Mesenchymal stem cell (in vitro differentiated cells and primary cell): ENCODE measurements around the gene SERINC5.

Experiments used
- DNase-seq: peaks from one replicate; pipeline ENCODE4 v3.0.0-alpha.2; 2013
- H2AFZ ChIP-seq: one replicate; pipeline ENCODE4 v1.6.1; 2013; ENCODE audit warnings: low read depth, mild to moderate bottlenecking, control low read depth, inconsistent platforms, low read length, moderate library complexity
- H2AK5ac ChIP-seq: 2 replicates; pipeline ENCODE4 v1.6.1; 2013; ENCODE audit warnings: low read length, moderate library complexity, mild to moderate bottlenecking, inconsistent platforms; ENCODE audit not compliant: severe bottlenecking
- H2BK120ac ChIP-seq: one replicate; pipeline ENCODE4 v1.6.1; 2013; ENCODE audit warnings: low read depth, mild to moderate bottlenecking, inconsistent platforms, low read length, moderate library complexity
- H2BK12ac ChIP-seq, 2 experiments: one replicate each; pipeline ENCODE4 v1.6.1; 2013; ENCODE audit warnings: inconsistent platforms in 2 of 2, low read length in 2 of 2, mild to moderate bottlenecking in 2 of 2, moderate library complexity in 2 of 2, control low read depth in 1 of 2
- H2BK15ac ChIP-seq: one replicate; pipeline ENCODE4 v1.6.1; 2013; ENCODE audit warnings: mild to moderate bottlenecking, low read depth, inconsistent platforms; ENCODE audit not compliant: poor library complexity, severe bottlenecking
- H2BK5ac ChIP-seq: 2 replicates; pipeline ENCODE4 v1.6.1; 2013; ENCODE audit warnings: low read depth, mild to moderate bottlenecking, low read length, control low read depth, inconsistent platforms; ENCODE audit not compliant: poor library complexity, severe bottlenecking
- H3K14ac ChIP-seq, 2 experiments: one replicate each; pipeline ENCODE4 v1.6.1; 2013; ENCODE audit warnings: inconsistent platforms in 2 of 2, low read length in 2 of 2, control low read depth in 1 of 2, mild to moderate bottlenecking in 1 of 2, moderate library complexity in 1 of 2
- H3K18ac ChIP-seq, 2 experiments: one replicate each; pipeline ENCODE4 v1.6.1; 2013; ENCODE audit warnings: inconsistent platforms in 2 of 2, low read length in 2 of 2, control low read depth in 1 of 2, low read depth in 1 of 2, mild to moderate bottlenecking in 1 of 2
- H3K23ac ChIP-seq, 2 experiments: one replicate each; pipeline ENCODE4 v1.6.1; 2013; ENCODE audit warnings: inconsistent platforms in 2 of 2, low read length in 2 of 2, mild to moderate bottlenecking in 2 of 2, moderate library complexity in 2 of 2, control low read depth in 1 of 2
- H3K27ac ChIP-seq: 2 replicates; pipeline ENCODE4 v1.5.1; 2013; ENCODE audit warnings: mild to moderate bottlenecking, moderate library complexity, low read length, control low read depth, inconsistent platforms; ENCODE audit not compliant: poor library complexity, severe bottlenecking
- H3K27me3 ChIP-seq, 2 experiments: 2 replicates each; pipeline versions ENCODE4 v1.6.1 to v1.7.0; 2013; ENCODE audit warnings: low read length in 2 of 2, mild to moderate bottlenecking in 2 of 2, moderate library complexity in 2 of 2, control low read depth in 1 of 2, inconsistent platforms in 1 of 2; ENCODE audit not compliant: control insufficient read depth in 1 of 2, insufficient read depth in 1 of 2
- H3K36me3 ChIP-seq, 2 experiments: 2 replicates each; pipeline versions ENCODE4 v1.6.1 to v1.7.0; 2013; ENCODE audit warnings: low read length in 2 of 2, control low read depth in 1 of 2, inconsistent platforms in 1 of 2, low read depth in 1 of 2, mild to moderate bottlenecking in 1 of 2; ENCODE audit not compliant: insufficient read depth in 2 of 2, control insufficient read depth in 1 of 2
- H3K4ac ChIP-seq, 2 experiments: one replicate each; pipeline ENCODE4 v1.6.1; 2013; ENCODE audit warnings: inconsistent platforms in 2 of 2, low read length in 2 of 2, mild to moderate bottlenecking in 2 of 2, moderate library complexity in 2 of 2, control low read depth in 1 of 2, low read depth in 1 of 2
- H3K4me1 ChIP-seq: 2 replicates; pipeline ENCODE4 v1.6.1; 2013; ENCODE audit warnings: low read depth, low read length, control low read depth; ENCODE audit not compliant: control insufficient read depth, insufficient read depth
- H3K4me2 ChIP-seq: 2 replicates; pipeline ENCODE4 v1.6.1; 2013; ENCODE audit warnings: low read length, mild to moderate bottlenecking, inconsistent platforms; ENCODE audit not compliant: poor library complexity, severe bottlenecking
- H3K4me3 ChIP-seq, 2 experiments: 2 replicates each; pipeline versions ENCODE4 v1.5.1 to v1.7.0; 2013; ENCODE audit warnings: low read length in 2 of 2, mild to moderate bottlenecking in 2 of 2, control low read depth in 1 of 2, low read depth in 1 of 2; ENCODE audit not compliant: insufficient read depth in 1 of 2
- H3K79me1 ChIP-seq: replicated peaks from 2 replicates; pipeline ENCODE4 v1.6.1; 2013; ENCODE audit warnings: mild to moderate bottlenecking, control low read depth, low read length, inconsistent platforms; ENCODE audit not compliant: poor library complexity, severe bottlenecking
- H3K9ac ChIP-seq: 2 replicates; pipeline ENCODE4 v1.7.0; 2013; ENCODE audit warnings: mild to moderate bottlenecking, low read length, moderate library complexity
- H3K9me3 ChIP-seq: 2 replicates; pipeline ENCODE4 v1.7.0; 2013; ENCODE audit warnings: mild to moderate bottlenecking, low read length; ENCODE audit not compliant: control insufficient read depth
- H4K8ac ChIP-seq: one replicate; pipeline ENCODE4 v1.6.1; 2013; ENCODE audit warnings: inconsistent platforms, mild to moderate bottlenecking, low read length, moderate library complexity
- H4K91ac ChIP-seq: one replicate; pipeline ENCODE4 v1.6.1; 2013; ENCODE audit warnings: mild to moderate bottlenecking, low read length, inconsistent platforms
- WGBS: methylation state at CpG from one replicate; pipeline ENCODE4 v1.1.7; 2013; ENCODE audit warnings: mixed read lengths; 5-methylcytosine and 5-hydroxymethylcytosine counted together

The SERINC5 gene

DNA sequence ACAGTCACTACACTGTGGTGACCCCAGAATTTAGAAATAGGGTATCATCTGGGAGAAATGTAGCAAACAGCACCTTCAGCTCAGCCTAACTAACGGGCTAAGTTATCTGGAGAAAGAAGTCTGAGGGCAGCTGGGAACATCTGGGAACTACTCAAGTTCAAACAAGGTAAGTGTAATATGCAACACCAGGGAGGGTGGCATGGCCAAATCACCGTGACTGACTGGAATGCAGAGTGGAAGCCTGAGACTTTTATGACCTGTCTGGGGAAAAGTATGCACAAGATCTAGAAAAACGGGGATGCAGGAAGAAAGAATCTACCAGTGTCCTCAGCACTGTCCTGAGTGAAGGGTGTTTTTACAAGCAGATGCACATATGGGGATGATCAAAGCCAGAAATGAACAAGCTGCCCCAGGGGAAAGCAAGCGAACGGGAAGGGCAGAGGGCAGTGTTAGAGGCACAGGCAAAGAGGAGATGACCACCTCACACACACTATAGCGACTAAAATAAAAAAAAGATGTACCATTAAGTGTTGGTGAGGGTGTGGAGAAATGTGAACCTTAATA, 59.9 kb downstream of the SERINC5 start:
- DNase-seq: no peak
- H3K36me3 ChIP-seq: no peaks in the 10 kb centered on the region
- H3K9me3 ChIP-seq: no peaks in the 10 kb centered on the region
- no peak overlapping the region for H2BK5ac ChIP-seq
- peaks cover 7% of the 10 kb centered on the region for H3K4me1 ChIP-seq
- H3K14ac ChIP-seq: no peak overlapping the region
- H2BK120ac ChIP-seq: no peak overlapping the region
- H4K8ac ChIP-seq: no peak overlapping the region
- H3K4me2 ChIP-seq: no peak overlapping the region
- H3K4me3 ChIP-seq: no peak overlapping the region
- no peak overlapping the region for H3K23ac ChIP-seq
- no peak overlapping the region for H3K27ac ChIP-seq
- no peak overlapping the region for H2BK12ac ChIP-seq
- H2AFZ ChIP-seq: no peak overlapping the region
- H2BK15ac ChIP-seq: no peak overlapping the region
- peaks cover 24% of the 10 kb centered on the region for H3K79me1 ChIP-seq
- H2AK5ac ChIP-seq: no peak overlapping the region
- H3K4ac ChIP-seq: no peak overlapping the region
- 40% methylated on average over 5 of the region's 6 CpGs for WGBS
- no peak overlapping the region for H4K91ac ChIP-seq
- H3K27me3 ChIP-seq: no peaks in the 10 kb centered on the region
- no peak overlapping the region for H3K18ac ChIP-seq
- H3K9ac ChIP-seq: no peak overlapping the region

DNA sequence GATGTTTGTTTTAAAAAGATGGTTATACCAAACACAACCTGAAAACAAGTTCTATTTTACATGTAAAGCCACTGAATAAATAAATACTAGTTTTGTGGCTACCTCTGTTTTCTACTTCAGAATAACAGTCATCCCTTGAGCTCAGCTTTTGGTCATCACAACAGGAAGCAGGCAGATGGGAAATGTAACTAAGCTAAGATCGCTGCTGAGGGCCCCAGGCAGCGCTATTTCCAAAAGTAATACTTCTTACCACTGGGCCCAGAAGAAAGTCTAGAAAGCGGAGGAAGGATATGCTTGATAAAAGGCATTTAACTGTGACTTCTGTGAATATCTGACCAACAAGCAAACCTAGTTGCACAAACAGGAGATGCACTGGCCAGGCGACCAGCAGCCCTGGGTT, 61.4 kb downstream of the SERINC5 start:
- peaks cover 7% of the 10 kb centered on the region for H3K4me1 ChIP-seq
- H3K36me3 ChIP-seq: no peaks in the 10 kb centered on the region
- no peak overlapping the region for H2AK5ac ChIP-seq
- no peak overlapping the region for H3K27ac ChIP-seq
- H4K91ac ChIP-seq: no peak overlapping the region
- H3K9ac ChIP-seq: no peak overlapping the region
- H3K9me3 ChIP-seq: no peaks in the 10 kb centered on the region
- H3K23ac ChIP-seq: no peak overlapping the region
- H2BK120ac ChIP-seq: no peak overlapping the region
- 92% methylated on average over 3 of the region's 4 CpGs for WGBS
- H3K79me1 ChIP-seq: peaks cover 28% of the 10 kb centered on the region
- no peak overlapping the region for H2BK15ac ChIP-seq
- no peaks in the 10 kb centered on the region for H3K27me3 ChIP-seq
- no peak overlapping the region for H3K4ac ChIP-seq
- DNase-seq: no peak
- no peak overlapping the region for H2BK5ac ChIP-seq
- no peak overlapping the region for H2AFZ ChIP-seq
- no peak overlapping the region for H2BK12ac ChIP-seq
- no peak overlapping the region for H3K4me3 ChIP-seq
- no peak overlapping the region for H3K14ac ChIP-seq
- H3K18ac ChIP-seq: peak overlapping the region in 1 of 2 experiments; percentile 19
- no peak overlapping the region for H4K8ac ChIP-seq
- H3K4me2 ChIP-seq: no peak overlapping the region

DNA sequence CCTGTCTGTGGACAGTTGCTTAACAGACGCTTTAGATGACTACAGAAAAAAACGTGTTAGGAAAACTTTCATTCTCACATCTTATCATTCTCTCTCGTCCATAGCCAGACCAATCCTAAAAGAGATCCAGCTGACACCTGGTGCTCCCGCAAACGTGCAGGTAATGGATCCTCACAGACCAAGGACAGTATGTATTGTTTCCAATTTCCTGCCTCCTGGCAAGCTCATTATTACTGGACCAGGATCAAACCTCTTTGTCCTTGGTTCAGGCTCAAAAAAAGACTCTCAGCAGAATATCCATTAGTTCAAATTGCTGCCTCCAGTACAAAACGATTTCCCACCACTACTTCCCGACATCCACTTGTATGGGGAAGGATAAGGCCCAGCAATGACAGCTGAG, 62.4 kb downstream of the SERINC5 start:
- no peaks in the 10 kb centered on the region for H3K27me3 ChIP-seq
- no peaks in the 10 kb centered on the region for H3K9me3 ChIP-seq
- peaks cover 29% of the 10 kb centered on the region for H3K79me1 ChIP-seq
- H2BK120ac ChIP-seq: no peak overlapping the region
- no peak overlapping the region for H2BK15ac ChIP-seq
- peak overlapping the region; percentile 3 for H3K4me2 ChIP-seq
- H4K91ac ChIP-seq: no peak overlapping the region
- peak overlapping the region; percentile 39 for H2AFZ ChIP-seq
- peak overlapping the region in 1 of 2 experiments; percentile 60 for H3K14ac ChIP-seq
- no peaks in the 10 kb centered on the region for H3K36me3 ChIP-seq
- H4K8ac ChIP-seq: no peak overlapping the region
- H3K4ac ChIP-seq: no peak overlapping the region
- peak overlapping the region in 1 of 2 experiments; percentile 72 for H2BK12ac ChIP-seq
- DNase-seq: no peak
- H2AK5ac ChIP-seq: no peak overlapping the region
- H3K18ac ChIP-seq: peak overlapping the region in 1 of 2 experiments; percentile 70
- 61% methylated on average over 6 of the region's 7 CpGs for whole genome bisulfite sequencing
- H3K23ac ChIP-seq: no peak overlapping the region
- H3K27ac ChIP-seq: peak overlapping the region; percentile 49
- no peak overlapping the region for H3K9ac ChIP-seq
- peak overlapping the region; percentile 35 for H2BK5ac ChIP-seq
- no peak overlapping the region for H3K4me3 ChIP-seq
- peaks cover 5% of the 10 kb centered on the region for H3K4me1 ChIP-seq

DNA sequence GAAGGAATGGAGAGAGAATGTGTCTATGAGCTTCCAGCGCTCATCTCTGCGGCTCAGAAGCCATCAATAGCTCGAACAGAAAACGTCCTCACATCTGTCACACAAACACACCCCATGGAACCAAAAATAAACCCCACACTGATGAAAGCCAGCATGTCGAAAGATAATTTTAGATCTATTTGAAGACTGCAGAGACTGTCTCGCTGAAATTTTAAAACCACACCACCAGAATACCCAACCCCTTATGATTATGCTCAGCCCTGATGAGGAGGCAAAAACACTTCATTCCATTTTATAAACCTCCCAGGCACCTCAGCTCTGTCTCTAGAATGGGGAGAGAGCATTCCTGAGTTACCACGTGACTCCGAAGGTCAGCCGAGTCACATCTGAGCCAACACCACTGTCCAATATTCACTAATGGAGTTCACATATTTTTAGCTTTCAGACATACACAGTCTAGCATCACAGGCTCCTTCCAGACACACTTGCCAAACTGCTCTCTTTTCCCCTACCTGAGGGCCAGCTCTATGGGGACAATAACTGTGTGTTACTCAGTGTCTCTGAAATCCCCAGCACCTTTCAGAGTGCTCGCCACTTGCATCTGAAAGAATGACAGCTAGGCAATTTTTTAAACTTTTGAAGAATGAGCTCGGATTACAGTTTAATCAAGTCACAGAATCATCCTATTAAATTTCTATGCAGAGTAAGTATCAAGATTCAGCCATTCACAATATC, 63.2 kb downstream of the SERINC5 start:
- peak; percentile 26 for DNase-seq
- no peak overlapping the region for H4K8ac ChIP-seq
- 68% methylated on average over 11 of the region's 11 CpGs for WGBS
- peaks cover 27% of the 10 kb centered on the region for H3K79me1 ChIP-seq
- no peak overlapping the region for H4K91ac ChIP-seq
- no peak overlapping the region for H2BK15ac ChIP-seq
- H3K4me2 ChIP-seq: peak overlapping the region; percentile 33
- H3K27ac ChIP-seq: peak overlapping the region; percentile 49
- H3K18ac ChIP-seq: no peak overlapping the region
- H3K14ac ChIP-seq: no peak overlapping the region
- no peaks in the 10 kb centered on the region for H3K9me3 ChIP-seq
- no peak overlapping the region for H2BK12ac ChIP-seq
- H3K36me3 ChIP-seq: no peaks in the 10 kb centered on the region
- no peak overlapping the region for H2AFZ ChIP-seq
- no peak overlapping the region for H3K23ac ChIP-seq
- no peak overlapping the region for H3K4ac ChIP-seq
- no peaks in the 10 kb centered on the region for H3K27me3 ChIP-seq
- H3K9ac ChIP-seq: no peak overlapping the region
- H3K4me1 ChIP-seq: peaks cover 5% of the 10 kb centered on the region
- no peak overlapping the region for H3K4me3 ChIP-seq
- H2AK5ac ChIP-seq: peak overlapping the region; percentile 49
- no peak overlapping the region for H2BK120ac ChIP-seq
- H2BK5ac ChIP-seq: no peak overlapping the region
